Measurements from ENCODE around the gene CPXM1. TPM values are rescaled to one million over a fixed set of nuclear protein-coding genes. Genes with fewer than 3 reads are reported as not detected.
"Not testable (repeated sequence)": the region's sequence is repeated elsewhere in the genome, so short reads cannot be mapped to it uniquely, and the experiment has no call there.

Gene CPXM1
- total RNA-seq, 1 donor from 2014 or later: 0.69 TPM

- peaks cover 4% of the 10 kb centered on the region for H3K4me1 ChIP-seq
- H3K27me3 ChIP-seq (ENCODE audit: low read depth): peaks cover 84% of the 10 kb centered on the region
- no peaks in the 10 kb centered on the region for H3K36me3 ChIP-seq
- no peak for TF ChIP-seq CTCF (IDR thresholded peaks at IDR 0.05; ENCODE audit: borderline replicate concordance)
- no peak for DNase-seq
- H3K4me3 ChIP-seq: no peak overlapping the region
- H3K27ac ChIP-seq (replicated peaks): no peak overlapping the region
- H3K9me3 ChIP-seq (replicated peaks): peaks cover 18% of the 10 kb centered on the region
- intact Hi-C loops (cut with micrococcal nuclease): no loop called here
Measured at GRCh38 chr20:2815242-2815900, 14.9 kb upstream of the CPXM1 start.

DNA sequence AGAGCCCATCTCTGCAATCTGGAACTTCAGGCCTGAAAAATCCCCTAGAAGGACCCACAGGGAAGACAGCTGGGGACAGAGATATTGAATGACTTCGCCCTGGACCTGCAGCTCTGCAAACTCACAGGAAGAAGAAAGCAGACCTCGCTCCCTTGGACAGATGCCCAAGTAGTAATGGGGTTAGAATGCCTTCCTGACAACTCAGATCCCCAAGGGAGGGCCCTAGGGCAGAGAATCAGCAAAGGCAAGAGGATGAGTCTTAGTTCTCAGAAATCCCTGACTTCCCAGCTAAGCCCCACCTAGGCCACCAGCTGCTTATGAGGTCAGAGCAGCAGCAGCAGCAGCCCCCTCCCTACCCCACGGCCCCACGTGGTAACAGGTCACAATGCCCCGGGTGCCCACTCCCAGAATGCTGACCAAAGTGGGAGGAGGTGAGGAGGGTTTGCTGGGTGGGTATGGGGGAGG lies 14.2 kb upstream of the CPXM1 start, which contains the start of gene C20orf141:
C20orf141 (plus strand) TSS at position 401 of the 465 bp plus-strand sequence. CDS start 198 bp downstream, outside the sequence.
- Histone ChIP-seq H3K27ac (replicated peaks) (no peak within 1 kb of the TSS), H3K27me3 (ENCODE audit: low read depth) (peaks cover 84% of the 10 kb centered on the region), H3K4me1 (no peaks in the 10 kb centered on the region), H3K4me3 (no peak within 1 kb of the TSS), H3K9me3 (replicated peaks) (peaks cover 18% of the 10 kb centered on the region), H3K36me3 (no peaks in the 10 kb centered on the region)
- intact Hi-C loops (cut with micrococcal nuclease): no loop called here
- TF ChIP-seq CTCF (IDR thresholded peaks at IDR 0.05; ENCODE audit: borderline replicate concordance): no peak
- no peak for DNase-seq

DNA sequence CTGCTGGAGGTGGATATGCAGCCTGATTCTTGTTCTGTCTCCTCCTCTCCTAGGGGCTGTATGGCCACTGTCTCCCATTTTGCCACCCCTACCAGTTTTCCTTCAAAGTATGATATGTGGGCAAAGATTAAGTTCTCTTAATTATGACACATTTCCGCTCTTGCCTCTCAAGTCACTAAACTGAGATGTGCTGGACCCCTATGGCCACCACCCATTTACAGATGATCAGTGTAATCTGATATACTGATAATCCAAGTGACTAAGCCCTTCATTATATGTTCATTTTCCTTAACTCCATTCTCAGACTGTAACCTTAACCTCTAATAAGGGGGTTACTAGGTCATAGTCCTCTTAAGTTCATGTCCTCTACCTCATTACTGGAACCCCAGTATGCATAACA lies 13.6 kb upstream of the CPXM1 start:
- Histone ChIP-seq H3K27me3 (ENCODE audit: low read depth) (peaks cover 84% of the 10 kb centered on the region), H3K9me3 (replicated peaks) (peaks cover 18% of the 10 kb centered on the region), H3K36me3 (no peaks in the 10 kb centered on the region), H3K4me1 (no peaks in the 10 kb centered on the region), H3K27ac (replicated peaks) (no peak overlapping the region), H3K4me3 (no peak overlapping the region)
- no peak for TF ChIP-seq CTCF (IDR thresholded peaks at IDR 0.05; ENCODE audit: borderline replicate concordance)
- no peak for DNase-seq
- intact Hi-C loops (cut with micrococcal nuclease): no loop called here

GRCh38 chr20:2812189-2812588 lies 11.8 kb upstream of the CPXM1 start:
- Histone ChIP-seq H3K27me3 (ENCODE audit: low read depth) (peaks cover 84% of the 10 kb centered on the region), H3K27ac (replicated peaks) (no peak overlapping the region), H3K9me3 (replicated peaks) (peaks cover 18% of the 10 kb centered on the region), H3K4me3 (no peak overlapping the region), H3K4me1 (no peaks in the 10 kb centered on the region), H3K36me3 (no peaks in the 10 kb centered on the region)
- TF ChIP-seq CTCF (IDR thresholded peaks at IDR 0.05; ENCODE audit: borderline replicate concordance): no peak
- no peak for DNase-seq
- intact Hi-C loops (cut with micrococcal nuclease): no loop called here

DNA sequence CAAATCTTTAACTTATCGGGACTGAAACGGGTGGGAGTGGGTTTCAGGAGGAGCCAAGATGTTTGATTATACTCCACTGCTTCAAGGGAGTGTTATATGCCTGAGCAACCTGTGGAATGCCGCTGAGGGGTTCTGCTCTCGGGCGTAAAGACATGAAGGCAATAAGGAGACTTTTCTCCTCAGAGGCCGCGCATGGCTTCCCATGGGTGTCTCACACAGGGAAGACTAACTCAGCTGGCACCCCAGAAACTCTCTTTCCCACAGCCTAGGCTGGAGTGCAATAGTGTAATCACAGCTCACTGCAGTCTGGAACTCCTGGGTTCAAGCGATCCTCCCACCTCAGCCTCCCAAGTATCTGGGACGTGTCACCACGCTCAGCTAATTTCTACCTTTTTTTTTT lies 9.3 kb upstream of the CPXM1 start:
- H3K27me3 ChIP-seq (ENCODE audit: low read depth): peaks cover 96% of the 10 kb centered on the region
- H3K4me1 ChIP-seq: peaks cover 6% of the 10 kb centered on the region
- TF ChIP-seq CTCF (IDR thresholded peaks at IDR 0.05; ENCODE audit: borderline replicate concordance): no peak
- no peaks in the 10 kb centered on the region for H3K36me3 ChIP-seq
- H3K9me3 ChIP-seq (replicated peaks): peaks cover 18% of the 10 kb centered on the region
- intact Hi-C loops (cut with micrococcal nuclease): no loop called here
- DNase-seq: no peak
- H3K27ac ChIP-seq (replicated peaks): no peak overlapping the region
- no peak overlapping the region for H3K4me3 ChIP-seq

DNA sequence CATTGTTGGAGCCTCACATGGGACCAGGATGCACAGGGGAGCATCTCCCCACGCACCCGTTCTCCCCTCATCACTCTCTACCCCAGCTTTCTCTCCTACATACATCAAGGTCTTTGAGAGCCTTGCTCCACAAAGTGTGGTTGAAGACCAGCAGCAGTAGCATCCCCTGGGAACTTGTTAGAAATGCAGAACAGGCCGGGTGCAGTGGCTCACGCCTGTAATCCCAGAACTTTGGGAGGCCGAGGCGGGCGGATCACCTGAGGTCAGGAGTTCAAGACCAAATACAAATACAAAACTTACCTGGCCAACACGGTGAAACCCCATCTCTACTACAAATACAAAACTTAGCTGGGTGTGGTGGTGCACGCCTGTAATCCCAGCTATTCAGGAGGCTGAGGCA lies 7.5 kb upstream of the CPXM1 start:
- H3K27ac ChIP-seq (replicated peaks); H3K4me1 ChIP-seq; H3K4me3 ChIP-seq; H3K36me3 ChIP-seq; DNase-seq; intact Hi-C loops (cut with micrococcal nuclease): not testable (repeated sequence)
- Histone ChIP-seq H3K27me3 (ENCODE audit: low read depth) (peaks cover 100% of the 10 kb centered on the region), H3K9me3 (replicated peaks) (peaks cover 18% of the 10 kb centered on the region)

All from left ventricle myocardium inferior (tissue), 1 donor.